GM19395 (cell line): Measurements from ENCODE around the gene PRR30.

Source experiments
- ATAC-seq: cut with Tn5 transposase; IDR thresholded peaks from one replicate; pipeline ENCODE4 v1.9.1; 2021; ENCODE audit warnings: mild to moderate bottlenecking, moderate library complexity; ENCODE audit not compliant: unreplicated experiment

The PRR30 gene

GRCh38 chr2:27100036-27100435 lies 39.2 kb downstream of the PRR30 start:
- no peak for ATAC-seq

DNA sequence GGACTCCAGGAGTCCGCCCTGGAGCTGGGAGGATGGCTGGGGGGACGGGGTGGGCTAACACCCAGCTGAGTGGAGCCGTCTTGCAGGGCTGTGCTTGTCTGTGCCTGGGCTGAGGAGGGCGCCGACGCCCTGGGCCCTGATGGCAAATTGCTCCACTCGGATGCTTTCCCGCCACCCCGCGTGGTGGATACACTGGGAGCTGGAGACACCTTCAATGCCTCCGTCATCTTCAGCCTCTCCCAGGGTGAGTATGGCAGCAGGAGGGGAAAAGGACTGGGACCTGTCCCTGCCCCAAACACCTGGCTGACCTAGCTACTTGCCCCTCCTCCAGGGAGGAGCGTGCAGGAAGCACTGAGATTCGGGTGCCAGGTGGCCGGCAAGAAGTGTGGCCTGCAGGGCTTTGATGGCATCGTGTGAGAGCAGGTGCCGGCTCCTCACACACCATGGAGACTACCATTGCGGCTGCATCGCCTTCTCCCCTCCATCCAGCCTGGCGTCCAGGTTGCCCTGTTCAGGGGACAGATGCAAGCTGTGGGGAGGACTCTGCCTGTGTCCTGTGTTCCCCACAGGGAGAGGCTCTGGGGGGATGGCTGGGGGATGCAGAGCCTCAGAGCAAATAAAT lies 39.8 kb downstream of the PRR30 start:
- no peak for ATAC-seq

GRCh38 chr2:27097341-27097740 lies 41.9 kb downstream of the PRR30 start:
- ATAC-seq, result no peak

- ATAC-seq, result no peak
Observed at GRCh38 chr2:27096748-27097297, 42.4 kb downstream of the PRR30 start.

DNA sequence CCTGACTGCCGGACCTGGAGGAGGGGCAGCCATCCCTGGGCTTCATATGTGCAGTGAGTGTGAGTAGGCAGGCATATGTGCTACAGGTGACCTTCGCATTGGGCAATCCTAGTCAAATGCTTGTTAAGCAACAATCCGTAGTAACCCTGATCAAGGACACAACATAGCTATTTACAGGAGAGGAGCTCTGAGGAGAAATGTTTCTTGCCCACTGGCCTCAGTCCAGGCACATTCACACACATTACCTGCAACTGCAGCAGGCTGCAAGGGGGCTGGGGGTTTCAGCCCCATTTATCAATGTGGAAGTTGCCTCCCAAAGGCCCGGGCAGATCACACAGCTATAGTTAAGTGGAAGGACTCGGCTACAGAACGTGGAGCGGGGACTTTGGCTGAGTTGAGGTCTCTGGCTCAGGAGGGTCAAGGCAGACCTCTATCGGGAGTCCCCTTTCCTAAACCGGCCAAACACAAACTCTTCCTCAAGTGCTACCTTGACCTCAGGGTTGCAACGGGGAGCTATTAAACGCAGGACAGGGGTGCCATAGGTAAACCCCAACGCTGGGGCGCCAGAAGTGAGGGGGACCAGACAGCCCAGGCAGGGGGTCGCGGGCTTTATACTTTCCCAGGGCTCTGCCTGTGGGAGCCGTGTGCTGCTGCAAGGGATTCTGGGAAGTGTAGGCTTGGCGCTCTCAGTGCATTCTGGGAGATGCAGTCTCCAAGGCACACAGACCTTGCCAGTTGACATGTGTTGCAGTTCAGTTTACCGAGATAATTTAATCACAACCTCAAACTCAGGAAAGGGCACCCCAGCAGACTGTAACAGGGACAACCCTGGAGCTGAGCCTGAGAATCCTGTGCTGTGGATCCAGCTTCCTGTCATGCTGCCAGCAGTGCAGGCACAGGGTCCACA lies 43.2 kb downstream of the PRR30 start:
- ATAC-seq, result no peak

DNA sequence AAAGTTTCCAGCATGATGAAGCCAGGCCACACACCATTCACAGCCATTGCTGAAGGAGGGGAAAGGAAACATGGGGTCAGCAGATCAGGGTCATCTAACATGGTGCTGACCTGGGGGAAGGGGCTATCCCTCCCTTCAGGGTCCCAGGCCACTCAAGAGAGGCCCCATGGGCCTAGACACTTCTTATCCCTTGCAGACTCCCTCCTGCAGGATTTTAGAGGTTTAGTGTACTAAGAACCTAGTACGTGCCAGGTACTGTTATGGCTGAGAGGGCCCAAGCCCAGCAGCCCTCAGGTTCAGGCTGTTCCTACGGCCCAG lies 43.8 kb downstream of the PRR30 start:
- no peak for ATAC-seq

GRCh38 chr2:27094353-27094984 lies 44.7 kb downstream of the PRR30 start:
- ATAC-seq, result no peak

DNA sequence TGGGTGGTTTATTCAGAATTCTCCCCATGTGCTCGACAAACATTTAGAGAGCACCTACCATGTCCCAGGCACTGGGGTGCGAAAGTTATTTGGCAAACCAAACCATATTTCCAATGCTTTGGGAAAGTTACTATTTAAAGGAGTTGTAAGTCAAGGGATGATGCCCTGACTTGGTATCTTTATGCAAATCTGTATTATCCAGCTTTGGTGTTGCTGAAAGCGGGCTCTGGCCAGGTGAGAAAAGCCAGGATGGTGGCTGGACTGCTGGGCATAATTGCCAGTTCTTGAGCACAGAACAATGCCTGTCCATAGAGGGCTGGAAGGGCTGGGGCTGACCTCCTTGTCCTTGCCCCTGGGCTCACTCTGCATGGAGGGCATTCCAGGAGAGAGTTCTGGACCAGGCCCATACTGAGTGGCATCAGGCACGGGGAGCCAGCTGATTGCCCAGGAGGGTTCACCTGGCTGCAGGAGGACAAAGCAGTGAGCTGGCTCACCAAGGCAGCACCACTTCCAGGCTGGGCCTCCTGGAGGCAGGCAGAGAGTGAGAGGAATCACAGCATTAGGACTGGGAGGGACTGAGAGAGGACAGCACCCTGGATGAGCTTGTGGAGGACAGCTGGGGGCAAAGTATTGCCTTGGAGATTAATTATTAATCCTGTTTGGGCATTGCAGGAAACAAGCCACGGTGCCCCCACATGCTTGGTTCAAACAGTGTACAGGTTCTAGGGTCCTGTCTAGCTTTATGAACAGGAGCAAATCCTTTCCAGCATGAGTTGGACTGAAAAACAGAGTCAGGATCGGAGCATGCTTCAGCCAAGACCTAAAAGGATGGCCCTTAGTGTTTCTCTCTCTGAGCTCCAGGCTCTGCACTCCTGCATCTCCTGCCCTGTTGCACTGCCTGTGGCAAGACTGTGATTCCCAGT lies 45.5 kb downstream of the PRR30 start:
- no peak for ATAC-seq

DNA sequence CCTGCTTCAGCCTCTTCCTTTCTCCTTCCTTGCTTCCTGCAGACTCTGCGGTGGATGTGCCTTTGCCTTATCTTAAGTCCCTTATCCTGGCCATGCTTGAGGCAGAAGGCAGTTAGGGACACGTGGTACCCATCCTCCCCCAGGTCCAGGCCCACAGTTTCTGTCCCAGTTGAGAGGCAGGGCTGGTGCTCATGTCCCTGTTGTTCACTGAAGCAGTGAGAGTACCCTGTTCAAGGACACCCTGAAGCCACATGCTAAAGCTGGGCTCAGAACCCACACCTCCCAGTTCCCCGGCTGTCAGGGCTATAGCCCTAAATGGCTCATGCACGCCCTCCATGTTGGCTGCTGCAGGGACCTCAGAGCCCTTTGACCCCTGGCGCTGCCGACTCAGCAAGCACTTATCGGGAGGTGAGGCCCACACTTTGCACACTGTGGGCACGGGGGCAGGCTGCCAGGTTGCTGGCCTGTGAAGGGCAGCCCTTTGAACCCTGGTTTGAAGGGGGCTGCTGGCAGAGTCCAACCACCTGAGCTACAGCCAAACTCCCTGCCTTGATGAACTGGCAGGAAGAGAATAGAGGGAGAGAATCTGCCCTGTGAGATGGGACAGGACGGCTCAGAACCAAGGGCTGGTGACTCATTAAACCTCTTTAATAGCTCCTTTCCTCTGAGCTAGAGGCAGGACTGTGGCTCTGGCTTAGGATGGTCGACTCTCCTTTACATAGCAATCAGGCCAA lies 46.3 kb downstream of the PRR30 start:
- no peak for ATAC-seq

DNA sequence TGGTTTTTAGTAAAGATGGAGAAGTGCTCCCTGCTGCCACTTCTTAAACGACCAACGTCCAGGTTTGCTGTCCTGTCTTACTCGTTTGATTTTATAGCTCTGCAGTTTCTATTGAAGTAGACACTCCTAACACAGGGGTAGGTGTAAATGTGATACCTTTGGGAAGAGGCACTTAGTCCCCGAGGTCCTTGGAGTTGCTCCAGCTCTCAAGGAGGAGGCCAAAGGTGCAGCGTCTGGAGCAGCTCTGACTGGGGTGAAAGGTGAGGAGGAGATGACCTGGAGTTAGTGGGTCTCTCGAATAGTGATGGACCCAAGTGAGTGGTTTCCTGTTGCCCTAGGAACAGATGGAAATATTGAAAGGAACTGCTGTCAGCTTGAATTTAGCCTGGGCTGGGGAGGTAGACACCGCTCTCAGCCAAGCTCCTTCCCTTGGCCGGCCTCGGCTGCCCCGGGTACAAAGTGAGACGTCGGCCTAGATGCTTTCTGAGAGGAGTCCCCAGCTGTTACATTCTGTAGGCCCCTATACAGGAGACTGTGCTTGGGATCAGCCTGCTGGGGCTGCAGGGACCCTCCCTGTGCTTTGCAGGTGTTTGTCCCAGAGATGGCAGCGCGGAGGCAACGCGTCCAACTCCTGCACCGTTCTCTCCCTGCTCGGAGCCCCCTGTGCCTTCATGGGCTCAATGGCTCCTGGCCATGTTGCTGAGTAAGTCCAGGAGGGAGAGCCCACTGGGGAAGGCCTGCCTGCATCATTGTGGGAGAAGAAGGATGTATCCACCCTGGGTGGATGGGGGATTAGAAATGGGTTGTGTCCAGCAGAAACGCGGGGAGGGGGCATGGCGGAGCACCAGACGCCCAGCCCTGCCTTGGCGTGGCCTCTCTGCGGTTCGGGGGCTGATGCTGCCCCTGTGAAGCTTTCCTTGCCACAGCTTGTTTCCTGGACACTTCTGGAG lies 47.2 kb downstream of the PRR30 start:
- ATAC-seq, result no peak

DNA sequence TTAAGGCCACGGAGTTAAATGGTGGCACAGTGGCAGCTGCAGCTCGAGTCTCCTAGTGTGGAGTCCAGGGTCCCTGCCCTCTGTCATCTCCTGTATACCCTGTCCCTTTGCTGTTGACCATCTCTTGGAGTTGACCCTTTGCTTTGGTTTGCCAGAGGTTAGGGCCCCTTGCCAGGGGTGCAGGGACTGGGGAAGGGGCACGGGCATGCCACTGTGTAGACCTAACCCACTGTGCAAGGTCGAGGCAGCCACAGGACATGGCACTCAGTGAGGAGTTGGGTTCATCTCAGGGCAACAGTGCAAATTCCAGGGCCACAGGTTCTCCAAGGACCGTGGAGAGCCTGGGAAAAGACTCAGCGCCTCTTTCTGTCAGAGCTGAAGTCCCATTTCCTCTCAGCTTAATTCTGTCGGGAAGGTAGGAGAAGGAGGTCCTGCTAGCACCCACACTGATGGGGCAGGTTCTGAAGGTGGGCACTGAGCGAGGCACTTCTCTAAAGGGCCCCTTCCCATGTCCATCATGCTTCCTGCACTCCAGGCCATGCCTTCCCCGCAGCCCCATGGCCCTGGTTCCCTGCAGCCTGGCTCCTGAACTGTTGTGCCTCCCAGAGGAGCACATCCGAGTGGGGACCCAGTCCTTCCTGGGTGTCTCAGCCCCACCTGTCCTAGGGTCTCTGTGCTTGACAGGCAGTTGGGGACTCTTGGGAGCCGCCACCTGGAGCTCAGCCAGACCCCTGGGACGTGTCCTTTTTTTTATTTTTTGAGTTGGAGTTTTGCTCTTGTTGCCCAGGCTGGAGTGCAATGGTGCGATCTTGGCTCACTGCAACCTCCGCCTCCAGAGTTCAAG lies 49.9 kb downstream of the PRR30 start:
- ATAC-seq, result no peak

GRCh38 chr2:27088634-27089033 lies 50.6 kb downstream of the PRR30 start:
- no peak for ATAC-seq

DNA sequence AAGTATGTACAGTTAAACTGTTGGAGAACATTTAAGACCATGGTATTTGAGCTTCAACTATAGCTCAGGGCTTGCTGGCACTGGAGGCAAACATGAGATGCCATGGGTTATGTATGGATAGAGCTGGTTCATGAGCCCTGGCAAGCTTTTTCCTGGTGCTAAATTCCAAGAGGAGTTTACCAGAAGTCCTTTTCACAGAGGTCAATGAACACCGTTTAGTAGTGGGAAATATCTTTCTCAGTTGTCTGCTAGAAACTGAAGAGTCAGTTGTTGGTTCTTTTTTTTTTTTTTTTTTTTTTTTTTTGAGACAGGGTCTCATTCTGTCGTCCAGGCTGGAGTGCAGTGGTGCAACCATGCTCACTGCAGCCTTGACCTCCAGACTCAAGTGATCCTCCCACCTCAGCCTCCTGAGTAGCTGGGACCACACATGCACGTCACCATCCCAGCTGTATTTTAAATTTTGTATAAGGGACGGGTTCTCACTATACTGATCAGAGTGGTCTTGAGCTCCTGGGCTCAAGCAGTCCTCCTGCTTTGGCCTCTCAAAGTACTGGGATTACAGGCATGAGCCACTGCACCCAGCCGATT lies 51.3 kb downstream of the PRR30 start:
- ATAC-seq, result no peak
